ENCODE measurements around the gene NEAT1. TPM values are rescaled to one million over a fixed set of nuclear protein-coding genes. Genes with fewer than 3 reads are reported as not detected.
A peak's percentile ranks its signal among the peaks of the same experiment; 100 is the strongest.

NEAT1 gene
- total RNA-seq, 1 donor from 2014 or later: 141 TPM

DNA sequence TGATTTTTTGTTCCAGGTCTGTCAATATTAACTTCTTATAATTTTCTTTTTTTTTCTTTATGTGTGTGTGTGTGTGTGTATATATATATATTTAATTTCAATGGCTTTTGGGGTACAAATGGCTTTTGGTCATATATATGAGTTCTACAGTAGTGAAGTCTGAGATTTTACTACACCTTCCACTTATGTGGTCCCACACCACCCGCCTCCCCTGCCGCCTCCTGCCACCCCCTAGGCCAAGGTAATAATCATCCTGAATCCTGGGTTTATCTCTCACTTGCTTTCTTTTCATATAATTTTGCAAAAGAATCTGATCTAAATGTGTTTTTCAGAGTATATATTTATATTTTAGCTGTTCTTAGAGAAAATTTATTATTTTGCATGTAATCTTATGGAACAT is 11.1 kb downstream of the NEAT1 start:
- no peak for DNase-seq (ENCODE audit: low read depth)

- DNase-seq (ENCODE audit: low read depth): peak; percentile 43
These were observed 11.6 kb downstream of the NEAT1 start for GRCh38 chr11:65434057-65434666.

DNA sequence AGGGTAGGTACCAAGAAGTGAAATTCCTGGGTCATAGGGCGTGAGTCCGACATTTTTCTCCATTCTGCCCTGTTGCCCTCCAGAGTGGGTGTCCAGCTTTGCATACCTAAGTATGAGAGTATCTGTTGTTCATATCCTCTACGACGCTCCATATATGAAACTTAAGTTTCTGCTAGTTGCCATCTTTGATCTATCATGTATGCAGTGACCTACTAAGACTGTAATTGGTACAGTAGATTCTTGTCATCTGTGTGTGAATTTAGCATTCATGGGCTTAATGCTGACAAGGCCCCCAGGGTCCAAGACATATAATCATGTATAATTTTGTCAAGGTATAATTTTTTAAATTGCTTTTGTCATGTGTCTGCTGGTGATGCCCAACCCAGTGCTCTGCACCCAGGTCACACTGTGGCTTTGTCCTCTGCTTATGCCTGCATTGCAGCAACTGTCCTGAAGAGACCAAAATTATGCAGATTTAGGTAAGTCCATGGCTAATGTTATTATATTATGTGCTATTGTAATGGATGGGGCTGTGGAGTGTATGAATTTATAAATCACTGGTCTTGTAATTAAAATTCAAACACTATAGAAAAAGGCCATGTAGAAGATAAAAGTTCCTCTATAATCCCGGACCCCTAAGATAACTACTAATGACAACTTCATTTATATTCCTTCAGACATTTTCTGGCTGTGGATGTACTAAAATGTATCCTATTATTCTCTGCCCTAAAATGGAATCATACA is 12.2 kb downstream of the NEAT1 start:
- DNase-seq (ENCODE audit: low read depth): peak; percentile 22

DNA sequence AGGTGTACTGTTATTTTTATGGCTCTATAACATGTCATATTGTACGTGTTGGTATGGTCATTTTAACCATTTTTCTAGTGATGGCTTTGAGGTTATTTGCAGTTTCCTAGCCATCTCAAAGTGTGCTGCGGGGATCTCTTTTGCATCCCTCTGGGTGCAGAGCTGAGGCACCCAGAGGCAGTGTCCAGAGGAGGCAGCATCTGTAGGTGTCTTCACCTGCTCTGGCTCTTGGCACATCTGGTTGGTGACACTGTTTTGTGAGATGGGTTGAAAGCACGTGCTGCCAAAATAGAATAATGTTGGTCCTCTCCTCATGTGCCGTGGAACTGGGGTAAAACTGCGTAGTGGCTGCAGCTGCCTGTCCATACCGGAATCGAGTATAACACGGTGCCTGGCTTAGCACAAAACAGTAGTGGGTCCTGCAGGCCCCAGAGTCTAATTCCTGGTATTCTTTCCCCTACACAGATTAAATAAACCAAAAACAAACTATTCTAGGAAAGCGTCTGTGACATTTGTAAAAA is 12.9 kb downstream of the NEAT1 start:
- DNase-seq (ENCODE audit: low read depth): peak; percentile 27

DNA sequence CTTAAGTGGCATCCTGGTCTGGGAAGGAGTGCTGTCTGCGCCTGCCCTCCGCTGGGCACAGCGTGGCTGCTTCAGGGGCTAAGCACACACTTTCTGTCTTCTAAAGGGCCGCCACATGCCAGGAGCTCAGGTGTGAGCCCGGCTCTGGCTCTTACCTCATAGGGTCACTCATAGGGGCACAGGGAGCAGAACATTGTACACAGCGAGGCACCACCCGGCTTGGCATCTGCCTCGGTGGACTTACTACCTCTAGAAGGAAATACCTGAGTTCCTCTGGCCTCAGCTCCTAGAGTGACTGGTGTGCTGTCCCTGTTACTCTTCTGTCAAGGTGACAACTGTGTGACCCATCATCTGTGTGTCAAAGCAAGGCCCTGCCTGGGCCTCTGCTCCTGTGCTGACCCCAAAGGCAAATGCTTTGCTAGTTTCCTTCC is 13.4 kb downstream of the NEAT1 start:
- DNase-seq (ENCODE audit: low read depth): no peak

GRCh38 chr11:65436412-65437032 is 13.9 kb downstream of the NEAT1 start:
- DNase-seq (ENCODE audit: low read depth): peak; percentile 41

DNA sequence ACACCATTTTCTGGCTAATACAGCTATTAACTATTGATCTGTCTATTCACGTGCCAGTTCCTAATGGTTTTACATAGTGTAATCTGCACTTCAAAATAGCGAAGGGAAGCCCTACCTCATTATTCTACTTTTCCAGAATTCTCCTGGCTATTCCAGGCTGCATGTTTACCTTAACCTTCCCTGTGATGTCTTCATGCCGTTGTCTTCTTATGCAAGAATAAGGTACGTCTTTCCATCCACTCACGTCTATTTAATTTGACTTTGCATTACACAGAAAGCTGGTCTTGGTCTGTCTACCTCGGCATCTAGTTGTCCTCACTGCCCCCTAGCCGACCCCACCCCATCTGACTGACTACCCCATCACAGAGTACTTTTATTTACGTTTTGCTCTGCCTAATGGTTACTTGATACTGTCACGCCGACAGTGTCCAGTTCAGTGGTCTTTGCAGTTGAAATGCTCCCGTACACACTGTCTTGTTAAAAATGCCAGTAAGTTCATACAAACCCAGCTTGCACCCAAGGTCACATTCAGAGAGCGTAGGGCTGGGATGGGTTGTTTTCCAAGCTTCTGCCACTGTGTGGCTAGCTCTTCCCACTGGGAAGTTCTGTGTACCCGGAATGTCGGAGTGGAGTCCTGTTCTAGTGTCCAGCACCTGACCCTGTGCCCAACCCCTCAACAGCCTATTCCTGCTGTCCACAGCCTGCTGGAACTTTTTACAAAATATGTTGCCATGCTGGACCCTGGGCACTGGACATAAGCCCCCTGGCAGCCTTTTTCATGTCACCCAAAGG is 15.0 kb downstream of the NEAT1 start:
- peak; percentile 34 for DNase-seq (ENCODE audit: low read depth)

GRCh38 chr11:65438257-65439151 is 15.9 kb downstream of the NEAT1 start:
- peak; percentile 34 for DNase-seq (ENCODE audit: low read depth)

DNA sequence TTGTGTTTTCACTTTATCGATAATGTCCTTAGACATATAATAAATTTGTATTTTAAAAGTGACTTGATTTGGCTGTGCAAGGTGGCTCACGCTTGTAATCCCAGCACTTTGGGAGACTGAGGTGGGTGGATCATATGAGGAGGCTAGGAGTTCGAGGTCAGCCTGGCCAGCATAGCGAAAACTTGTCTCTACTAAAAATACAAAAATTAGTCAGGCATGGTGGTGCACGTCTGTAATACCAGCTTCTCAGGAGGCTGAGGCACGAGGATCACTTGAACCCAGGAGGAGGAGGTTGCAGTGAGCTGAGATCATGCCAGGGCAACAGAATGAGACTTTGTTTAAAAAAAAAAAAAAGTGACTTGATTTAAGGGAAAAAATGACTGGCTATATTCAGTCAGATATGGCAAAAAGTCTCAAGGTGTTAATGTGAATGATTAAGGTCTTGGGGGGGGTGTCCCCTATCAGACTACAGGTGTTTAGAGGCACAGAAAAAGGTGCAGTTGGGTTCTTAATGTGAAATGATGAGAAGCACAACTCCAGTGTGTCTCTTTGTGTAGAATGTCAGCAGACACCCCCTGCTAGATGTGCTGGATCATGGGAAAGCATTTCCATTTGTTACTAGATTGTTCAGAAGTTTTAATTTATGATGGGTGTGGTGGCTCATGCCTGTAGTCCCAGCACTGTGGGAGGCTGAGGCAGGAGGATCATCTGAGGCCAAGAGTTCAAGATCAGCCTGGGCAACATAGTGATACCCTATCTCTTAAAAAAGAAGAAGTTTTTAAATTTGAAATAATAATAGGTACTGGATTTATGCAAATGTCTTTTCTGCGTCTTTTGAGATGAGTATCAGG is 17.0 kb downstream of the NEAT1 start:
- DNase-seq (ENCODE audit: low read depth): peak; percentile 50

- peak; percentile 47 for DNase-seq (ENCODE audit: low read depth)
These were observed 18.4 kb downstream of the NEAT1 start for GRCh38 chr11:65440831-65441499.

- DNase-seq (ENCODE audit: low read depth): peak; percentile 30
These were observed 20.3 kb downstream of the NEAT1 start for GRCh38 chr11:65442842-65443331.

DNA sequence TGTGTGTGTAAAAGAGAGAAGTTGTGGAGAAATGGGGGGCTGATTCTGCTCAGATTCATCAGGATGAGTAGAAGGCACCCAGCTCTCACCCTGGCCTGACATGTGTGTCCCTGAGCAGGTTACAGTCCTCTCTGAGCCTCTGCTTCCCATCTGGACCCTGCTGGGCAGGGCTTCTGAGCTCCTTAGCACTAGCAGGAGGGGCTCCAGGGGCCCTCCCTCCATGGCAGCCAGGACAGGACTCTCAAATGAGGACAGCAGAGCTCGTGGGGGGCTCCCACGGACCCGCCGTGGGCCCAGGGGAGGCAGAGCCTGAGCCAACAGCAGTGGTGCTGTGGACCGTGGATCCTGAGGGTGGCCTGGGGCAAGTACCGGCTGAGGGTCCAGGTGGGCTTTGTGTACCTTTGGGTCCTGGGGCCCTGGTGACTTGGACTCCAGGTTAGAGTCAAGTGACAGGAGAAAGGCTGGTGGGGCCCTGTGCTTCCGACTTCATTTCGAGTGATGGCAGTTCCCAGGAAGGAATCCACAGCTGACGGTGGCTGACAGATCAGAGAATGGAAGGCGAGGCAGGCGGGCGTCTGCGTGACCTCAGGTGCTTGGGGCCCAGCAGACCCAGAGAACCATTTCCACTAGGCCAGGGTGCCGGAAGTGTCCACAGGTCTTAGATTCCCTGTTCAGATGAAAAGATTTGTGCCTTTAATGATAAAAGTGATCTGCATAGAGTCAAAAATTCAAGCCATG is 21.9 kb downstream of the NEAT1 start:
- DNase-seq (ENCODE audit: low read depth): peak; percentile 27

DNA sequence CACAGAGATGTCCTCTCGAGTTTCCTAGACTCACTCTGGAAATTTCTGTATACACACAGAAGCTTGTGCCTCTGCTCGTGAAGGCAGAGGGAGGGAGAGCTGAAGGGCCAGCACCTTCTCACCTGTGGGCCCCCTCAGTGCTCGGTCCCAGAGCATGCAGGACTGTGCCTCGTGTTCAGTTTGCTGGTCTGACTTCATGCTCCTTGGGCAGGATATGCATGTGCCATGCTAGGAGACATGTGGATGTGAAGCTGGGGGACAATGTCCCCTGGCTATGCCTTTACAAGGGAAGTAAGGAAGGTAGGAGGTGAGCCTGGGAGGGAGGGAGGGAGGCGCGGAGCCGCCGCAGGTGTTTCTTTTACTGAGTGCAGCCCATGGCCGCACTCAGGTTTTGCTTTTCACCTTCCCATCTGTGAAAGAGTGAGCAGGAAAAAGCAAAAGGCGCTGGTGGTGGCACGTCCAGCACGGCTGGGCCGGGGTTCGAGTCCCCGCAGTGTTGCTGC is 22.6 kb downstream of the NEAT1 start:
- DNase-seq (ENCODE audit: low read depth): peak; percentile 53

- DNase-seq (ENCODE audit: low read depth): peak; percentile 42
These were observed 23.2 kb downstream of the NEAT1 start for GRCh38 chr11:65445604-65446445.

- DNase-seq (ENCODE audit: low read depth): peak; percentile 57
These were observed 24.1 kb downstream of the NEAT1 start for GRCh38 chr11:65446446-65447277.

GRCh38 chr11:65448074-65448417 is 25.4 kb downstream of the NEAT1 start:
- DNase-seq (ENCODE audit: low read depth): peak; percentile 62
